K562 (cell line): Measurements from ENCODE around the gene ABCC11. TPM values are rescaled to one million over a fixed set of nuclear protein-coding genes. Genes with fewer than 3 reads are reported as not detected.

Experiments used
- ATAC-seq: fragments of 200-7000 bp; cut with Tn5 transposase; 3 replicates; pipeline ENCODE4 v1.9.1; 2020; ENCODE audit warnings: moderate library complexity
- BruUV-seq: library from RNA; stranded (reverse); fragments of 400-500 nt; replicated peaks from 2 replicates; lab custom pipeline; 2021; lab: Mats Ljungman, UMichigan
- CTCF ChIA-PET: fragments of 300-600 bp; formaldehyde crosslinking; extraction: SDS; loops from one replicate; lab custom pipeline; 2021; ENCODE audit warnings: low intra/inter-chr PET ratio; lab: Yijun Ruan, JAX
- POLR2A ChIA-PET: fragments of 300-600, 350-650 bp; sonication (Branson Sonifier 250); formaldehyde crosslinking; extraction: SDS; loops from one replicate; lab custom pipeline; 2021; ENCODE audit warnings: antibody characterized with exemption, inconsistent platforms; lab: Yijun Ruan, JAX
- DNase-seq, 4 experiments: peaks; one replicate each; pipeline versions ENCODE4 v3.0.0 to v3.0.0-alpha.2; 2011 to 2018; ENCODE audit warnings: low spot score in 3 of 4, mixed read lengths in 3 of 4; ENCODE audit errors: extremely low read depth in 1 of 4
- FAIRE-seq: peaks from 2 replicates; lab custom pipeline; 2011; peaks lifted over from hg19 to GRCh38; lab: Jason Lieb, UNC
- H2AFZ ChIP-seq: 2 replicates; pipeline ENCODE4 v1.6.0; 2011; ENCODE audit warnings: low read depth, low read length, control low read depth, inconsistent platforms
- H3K27ac ChIP-seq: fragments of 200-600 bp; 3 replicates; pipeline ENCODE4 v1.8.0; 2011; ENCODE audit warnings: low read depth, mild to moderate bottlenecking, control low read depth, inconsistent platforms, low read length, moderate library complexity, mixed read lengths; ENCODE audit errors: extremely low read depth
- H3K27me3 ChIP-seq, 2 experiments: fragments of 300-600 bp in 1 of 2; 2 replicates in 1 of 2; 3 replicates in 1 of 2; pipeline versions ENCODE4 v1.6.0 to v1.8.0; 2011; ENCODE audit warnings: inconsistent platforms in 2 of 2, low read length in 2 of 2, mild to moderate bottlenecking in 1 of 2, mixed read lengths in 1 of 2, moderate library complexity in 1 of 2; ENCODE audit not compliant: control insufficient read depth in 2 of 2, insufficient read depth in 2 of 2
- H3K36me3 ChIP-seq: fragments of 300-600 bp; 3 replicates; pipeline ENCODE4 v1.8.0; 2011; ENCODE audit warnings: mild to moderate bottlenecking, low read length, inconsistent platforms; ENCODE audit not compliant: control insufficient read depth, insufficient read depth
- H3K4me1 ChIP-seq, 2 experiments: fragments of 200-600 bp in 1 of 2; replicated peaks in 1 of 2; 2 replicates in 1 of 2; 3 replicates in 1 of 2; pipeline versions ENCODE4 v1.5.1 to v1.8.0; 2011; ENCODE audit warnings: inconsistent platforms in 2 of 2, low read length in 2 of 2, mild to moderate bottlenecking in 1 of 2, mixed read lengths in 1 of 2, moderate library complexity in 1 of 2; ENCODE audit not compliant: control insufficient read depth in 2 of 2, insufficient read depth in 2 of 2
- H3K4me2 ChIP-seq: 2 replicates; pipeline ENCODE4 v1.6.1; 2011; ENCODE audit warnings: low read length, control low read depth, inconsistent platforms, mixed read lengths; ENCODE audit not compliant: insufficient read depth
- H3K4me3 ChIP-seq: fragments of 200-600 bp; sonication (generic), shearing (Covaris generic); 2 replicates; pipeline ENCODE4 v1.5.1; 2016; ENCODE audit warnings: control low read depth, inconsistent platforms
- H3K79me2 ChIP-seq: fragments of 200-600 bp; 3 replicates; pipeline ENCODE4 v1.8.0; 2011; ENCODE audit warnings: low read length, inconsistent platforms; ENCODE audit not compliant: control insufficient read depth, insufficient read depth
- H3K9ac ChIP-seq, 2 experiments: 2 replicates each; pipeline versions ENCODE4 v1.6.0 to v1.6.1; 2011; ENCODE audit warnings: low read depth in 2 of 2, low read length in 2 of 2, control low read depth in 1 of 2, inconsistent platforms in 1 of 2, mild to moderate bottlenecking in 1 of 2, mixed read lengths in 1 of 2; ENCODE audit not compliant: insufficient read depth in 1 of 2
- H3K9me1 ChIP-seq: one replicate; pipeline ENCODE4 v1.6.0; 2011; ENCODE audit warnings: inconsistent platforms, mild to moderate bottlenecking, low read length, moderate library complexity; ENCODE audit not compliant: control insufficient read depth, insufficient read depth
- H3K9me3 ChIP-seq: replicated peaks from 2 replicates; pipeline ENCODE4 v1.5.1; 2011; ENCODE audit warnings: low read depth, low read length, inconsistent platforms; ENCODE audit not compliant: control insufficient read depth, insufficient read depth
- H4K20me1 ChIP-seq: replicated peaks from 2 replicates; pipeline ENCODE4 v1.6.1; 2011; ENCODE audit warnings: low read length, inconsistent platforms, mixed read lengths; ENCODE audit not compliant: control insufficient read depth, insufficient read depth
- CBFB ChIP-seq: sonication (generic); formaldehyde crosslinking; IDR thresholded peaks from 2 replicates; pipeline ENCODE4 v1.4.0; 2020; ENCODE audit warnings: mild to moderate bottlenecking, missing genetic modification reagents
- CCAR2 ChIP-seq: fragments of 200-400 bp; formaldehyde crosslinking; IDR thresholded peaks from 2 replicates; pipeline ENCODE4 v1.6.1; 2017; ENCODE audit warnings: mild to moderate bottlenecking, low read depth, low read length
- CTCF ChIP-seq, 3 experiments: IDR thresholded peaks in 2 of 3; conservative IDR thresholded peaks in 1 of 3; 2 replicates each; pipeline ENCODE4 v1.5.1; 2011 to 2012; ENCODE audit warnings: low read length in 3 of 3, mild to moderate bottlenecking in 3 of 3, control low read depth in 2 of 3, improper control_type of control experiment in 1 of 3, inconsistent platforms in 1 of 3, low read depth in 1 of 3, mixed read lengths in 1 of 3, moderate library complexity in 1 of 3; ENCODE audit not compliant: insufficient read depth in 2 of 3
- EGR1 ChIP-seq: fragments of 450-650 bp; conservative IDR thresholded peaks from 2 replicates; pipeline ENCODE4 v1.6.1; 2017; ENCODE audit warnings: mild to moderate bottlenecking
- HDAC8 ChIP-seq: fragments of 450-650 bp; IDR thresholded peaks from 2 replicates; pipeline ENCODE4 v1.6.1; 2016; ENCODE audit warnings: mild to moderate bottlenecking, missing genetic modification characterization, moderate library complexity, missing compliant biosample characterization
- JUNB ChIP-seq: fragments of 450-650 bp; formaldehyde crosslinking; conservative IDR thresholded peaks from 2 replicates; pipeline ENCODE4 v1.4.0; 2020; ENCODE audit warnings: mild to moderate bottlenecking
- MBD1 ChIP-seq: fragments of 250-450 bp; sonication (Bioruptor Pico); IDR thresholded peaks from 2 replicates; pipeline ENCODE4 v1.8.0; 2022; ENCODE audit warnings: inconsistent platforms
- PML ChIP-seq: IDR thresholded peaks from 2 replicates; pipeline ENCODE4 v1.6.1; 2012; ENCODE audit warnings: low read length, inconsistent platforms
- RBM14 ChIP-seq: fragments of 200-400 bp; formaldehyde crosslinking; IDR thresholded peaks from 2 replicates; pipeline ENCODE4 v1.6.1; 2018; ENCODE audit warnings: low read depth, mild to moderate bottlenecking, low read length, moderate library complexity, borderline replicate concordance; ENCODE audit not compliant: insufficient read depth
- THRA ChIP-seq: fragments of 450-650 bp; IDR thresholded peaks from 2 replicates; pipeline ENCODE4 v1.6.1; 2017; ENCODE audit warnings: mild to moderate bottlenecking, moderate library complexity
- ZC3H11A ChIP-seq: IDR thresholded peaks from 2 replicates; pipeline ENCODE4 v1.6.1; 2012; ENCODE audit warnings: low read depth, low read length, improper control_type of control experiment
- ZNF57 ChIP-seq: fragments of 450-650 bp; formaldehyde crosslinking; IDR thresholded peaks from 2 replicates; pipeline ENCODE4 v1.4.0; 2020; ENCODE audit warnings: mild to moderate bottlenecking, moderate library complexity
- WGBS: fragments of 100-300 bp; shearing (Covaris generic); methylation state at CpG from one replicate; pipeline ENCODE4 v1.1.6; 2016; ENCODE audit warnings: low coverage, mixed read lengths; ENCODE audit not compliant: insufficient coverage; ENCODE audit errors: missing lambda C conversion rate; 5-methylcytosine and 5-hydroxymethylcytosine counted together
- in situ Hi-C: fragments of 300-500 bp; cut with MboI; formaldehyde crosslinking; loops from 4 replicates; pipeline ENCODE4 v1.15.0; 2018; ENCODE audit warnings: inconsistent platforms, mixed read lengths
- intact Hi-C: fragments of 100-400 bp; cut with micrococcal nuclease; formaldehyde crosslinking; loops from 2 replicates; pipeline ENCODE4 v1.14.2; 2022
- polyA plus RNA-seq, 8 experiments: library from polyadenylated mRNA; depleted of rRNA in 4 of 8; stranded (reverse) in 5 of 8; unstranded in 3 of 8; fragments of >200 nt; fragmentation: Nextera tagmentation in 2 of 8; fragmentation: Illumina TruSeq in 1 of 8; extraction: Ambion mirVana in 2 of 8; extraction: Trizol in 1 of 8; gene quantifications; 2 replicates each; pipeline versions ENCODE4 v1.2.1 to v1.2.3, GENCODE V29; 2011 to 2014; ENCODE audit warnings: inconsistent platforms in 1 of 8, missing spikeins in 1 of 8
- total RNA-seq, 7 experiments: library from RNA; depleted of rRNA in 6 of 7; stranded (reverse); fragments of >200 nt in 6 of 7; fragmentation: Illumina TruSeq in 2 of 7; extraction: Trizol in 2 of 7; gene quantifications; 2 replicates each; pipeline versions ENCODE4 v1.2.1 to v1.2.3, GENCODE V29; 2011 to 2021; ENCODE audit warnings: low replicate concordance in 1 of 7

ABCC11 gene
- total and polyA plus RNA-seq, 9 of the 15 experiments (the other 6 are each of a cell fraction or from before 2014, with no cell fraction given), result 0.04 to 0.14 (median 0.04) TPM; not detected in 6

GRCh38 chr16:48146710-48147109 lies 100.6 kb downstream of the ABCC11 start:
- peaks cover 2 to 10% of the 10 kb centered on the region in 2 experiments; a peak in 4 of 5 replicates for H3K27me3 ChIP-seq
- no peaks in the 10 kb centered on the region for H3K9me3 ChIP-seq
- FAIRE-seq (no peak), DNase-seq (no peak), ATAC-seq (no peak)
- ChIA-PET CTCF (no interaction called here), POLR2A (interaction anchor here (1.2 kb wide), 1 partner anchor 12 kb away, joined by 3 read pairs; no protein-coding TSS in a partner anchor)
- no peak overlapping the region for H3K27ac ChIP-seq
- no peaks in the 10 kb centered on the region for H3K79me2 ChIP-seq
- no peak for TF ChIP-seq CCAR2
- TF ChIP-seq EGR1, result peak; percentile 65
- H3K4me3 ChIP-seq, result no peak overlapping the region
- 4% methylated on average over 4 of the region's 4 CpGs for WGBS
- no peaks in the 10 kb centered on the region for H3K4me1 ChIP-seq
- in situ Hi-C loops (no loop called here), intact Hi-C loops (no loop called here)
- H4K20me1 ChIP-seq, result no peaks in the 10 kb centered on the region
- H3K4me2 ChIP-seq, result no peak overlapping the region
- H3K9me1 ChIP-seq, result no peaks in the 10 kb centered on the region
- H3K36me3 ChIP-seq, result no peaks in the 10 kb centered on the region
- BruUV-seq, result no TSS peak
- H3K9ac ChIP-seq, result no peak overlapping the region
- no peak overlapping the region for H2AFZ ChIP-seq

GRCh38 chr16:48146131-48146530 lies 101.2 kb downstream of the ABCC11 start:
- in situ Hi-C loops (no loop called here), intact Hi-C loops (no loop called here)
- Histone ChIP-seq H3K4me3 (no peak overlapping the region), H3K9me1 (no peaks in the 10 kb centered on the region), H3K79me2 (no peaks in the 10 kb centered on the region), H3K4me2 (no peak overlapping the region), H3K9ac (no peak overlapping the region), H4K20me1 (no peaks in the 10 kb centered on the region), H3K36me3 (no peaks in the 10 kb centered on the region), H3K9me3 (no peaks in the 10 kb centered on the region), H3K27ac (no peak overlapping the region), H3K4me1 (no peaks in the 10 kb centered on the region), H3K27me3 (peaks cover 0 to 12% of the 10 kb centered on the region in 2 experiments; a peak in 4 of 5 replicates), H2AFZ (no peak overlapping the region)
- no TSS peak for BruUV-seq
- ATAC-seq (no peak), DNase-seq (no peak), FAIRE-seq (no peak)
- ChIA-PET POLR2A (interaction anchor here (1.2 kb wide), 1 partner anchor 12 kb away, joined by 3 read pairs; no protein-coding TSS in a partner anchor), CTCF (no interaction called here)
- 2% methylated on average over 7 of the region's 7 CpGs for WGBS
- no peak for TF ChIP-seq ZNF57
- TF ChIP-seq THRA, result no peak
- TF ChIP-seq RBM14, result no peak
- no peak for TF ChIP-seq CBFB
- TF ChIP-seq JUNB, result no peak
- no peak for TF ChIP-seq PML
- TF ChIP-seq CTCF (IDR thresholded peaks at IDR 0.05 in 2 of 3, conservative IDR thresholded peaks at IDR 0.05 in 1 of 3; ENCODE audit: insufficient read depth in 2 of 3, low read depth in 1 of 3, low read length in 3 of 3), result no peak
- TF ChIP-seq ZC3H11A, result no peak
- TF ChIP-seq MBD1 (CRISPR knock-in tag), result no peak
- TF ChIP-seq HDAC8 (tag), result no peak
